ENCODE measurements around the gene BATF3. TPM values are rescaled to one million over a fixed set of nuclear protein-coding genes. Genes with fewer than 3 reads are reported as not detected.
"Not testable (repeated sequence)": the region's sequence is repeated elsewhere in the genome, so short reads cannot be mapped to it uniquely, and the experiment has no call there.

Gene BATF3
- total RNA-seq, 3 donors from 2014 or later, result 1.0 to 7.5 (median 1.9) TPM

- H3K36me3 ChIP-seq, result no peaks in the 10 kb centered on the region
- H3K4me3 ChIP-seq, result no peak overlapping the region
- no peaks in the 10 kb centered on the region for H3K27me3 ChIP-seq
- H3K9me3 ChIP-seq, result no peaks in the 10 kb centered on the region
- no peak overlapping the region for H3K27ac ChIP-seq
- TF ChIP-seq POLR2AphosphoS5 (IDR thresholded peaks at IDR 0.05) (no peak), CTCF (IDR thresholded peaks at IDR 0.05) (no peak)
- no peaks in the 10 kb centered on the region for H3K4me1 ChIP-seq
- intact Hi-C loops (cut with DNase I; ENCODE audit: low total_unique reads), result no loop called here
- no peak for DNase-seq (ENCODE audit: low spot score in 2 of 2)
Measured at GRCh38 chr1:212644866-212645545, 54.6 kb downstream of the BATF3 start.

GRCh38 chr1:212643877-212644276, 55.8 kb downstream of the BATF3 start:
- intact Hi-C loops (cut with DNase I; ENCODE audit: low total_unique reads), result no loop called here
- H3K36me3 ChIP-seq, result no peaks in the 10 kb centered on the region
- no peak overlapping the region for H3K4me3 ChIP-seq
- no peaks in the 10 kb centered on the region for H3K9me3 ChIP-seq
- no peaks in the 10 kb centered on the region for H3K27me3 ChIP-seq
- H3K27ac ChIP-seq, result no peak overlapping the region
- TF ChIP-seq POLR2A (IDR thresholded peaks at IDR 0.05), result no peak
- no peak for TF ChIP-seq POLR2AphosphoS5 (IDR thresholded peaks at IDR 0.05)
- no peak for TF ChIP-seq CTCF (IDR thresholded peaks at IDR 0.05)
- H3K4me1 ChIP-seq, result no peaks in the 10 kb centered on the region
- no peak for DNase-seq (ENCODE audit: low spot score in 2 of 2)

GRCh38 chr1:212641956-212642355, 57.7 kb downstream of the BATF3 start:
- no peak for TF ChIP-seq CTCF (IDR thresholded peaks at IDR 0.05)
- TF ChIP-seq POLR2A (IDR thresholded peaks at IDR 0.05), result no peak
- TF ChIP-seq POLR2AphosphoS5 (IDR thresholded peaks at IDR 0.05), result no peak
- intact Hi-C loops (cut with DNase I; ENCODE audit: low total_unique reads), result no loop called here
- Histone ChIP-seq H3K9me3 (no peaks in the 10 kb centered on the region), H3K4me3 (no peak overlapping the region), H3K27me3 (no peaks in the 10 kb centered on the region), H3K4me1 (no peaks in the 10 kb centered on the region), H3K27ac (no peak overlapping the region), H3K36me3 (no peaks in the 10 kb centered on the region)
- no peak for DNase-seq (ENCODE audit: low spot score in 2 of 2)

GRCh38 chr1:212640223-212640878, 59.3 kb downstream of the BATF3 start:
- Histone ChIP-seq H3K9me3 (no peaks in the 10 kb centered on the region), H3K4me3 (no peak overlapping the region), H3K27ac (no peak overlapping the region), H3K27me3 (no peaks in the 10 kb centered on the region), H3K36me3 (no peaks in the 10 kb centered on the region), H3K4me1 (no peaks in the 10 kb centered on the region)
- no peak for TF ChIP-seq POLR2AphosphoS5 (IDR thresholded peaks at IDR 0.05)
- TF ChIP-seq CTCF (IDR thresholded peaks at IDR 0.05), result no peak
- no peak for TF ChIP-seq POLR2A (IDR thresholded peaks at IDR 0.05)
- intact Hi-C loops (cut with DNase I; ENCODE audit: low total_unique reads), result no loop called here
- no peak for DNase-seq (ENCODE audit: low spot score in 2 of 2)

GRCh38 chr1:212639524-212639923, 60.1 kb downstream of the BATF3 start:
- intact Hi-C loops (cut with DNase I; ENCODE audit: low total_unique reads); DNase-seq (ENCODE audit: low spot score in 2 of 2); H3K4me3 ChIP-seq; H3K9me3 ChIP-seq; H3K27me3 ChIP-seq; H3K36me3 ChIP-seq; H3K4me1 ChIP-seq: not testable (repeated sequence)
- peak overlapping the region in 1 of 2 donors; percentile 71 for H3K27ac ChIP-seq

Data from breast epithelium (tissue), 4 donors.